Keratinocyte (primary cell): ENCODE results near the gene RAI14.

ENCODE experiments used
- CTCF ChIP-seq, 3 experiments: IDR thresholded peaks in 1 of 3; conservative IDR thresholded peaks in 1 of 3; optimal IDR thresholded peaks in 1 of 3; 2 replicates in 2 of 3; 3 replicates in 1 of 3; pipeline versions ENCODE3 to v1.5.1; 2011; ENCODE audit warnings: low read length in 3 of 3, mild to moderate bottlenecking in 3 of 3, moderate library complexity in 2 of 3, control low read depth in 1 of 3, inconsistent platforms in 1 of 3; ENCODE audit not compliant: insufficient read depth in 2 of 3; ENCODE audit errors: extremely low read depth in 1 of 3
- EZH2 ChIP-seq: IDR thresholded peaks from one replicate; pipeline ENCODE4 v1.6.1; 2012; ENCODE audit warnings: inconsistent platforms, mild to moderate bottlenecking, low read length, moderate library complexity

- TF ChIP-seq CTCF (optimal IDR thresholded peaks at IDR 0.05 in 1 of 3, IDR thresholded peaks at IDR 0.05 in 1 of 3, conservative IDR thresholded peaks at IDR 0.05 in 1 of 3; ENCODE audit: extremely low read depth in 1 of 3, insufficient read depth in 2 of 3, low read length in 3 of 3): no peak
- TF ChIP-seq EZH2: no peak
These were observed 118.0 kb downstream of the RAI14 start for GRCh38 chr5:34774139-34774538.
